Activated CD4-positive, CD25-positive, alpha-beta regulatory T cell (primary cell): ENCODE data around the gene TNIP2.

Experiments
- DNase-seq, 4 experiments: peaks; one replicate each; lab custom pipeline; 2025; lab: John Stamatoyannopoulos, UW

The TNIP2 gene, protein sequence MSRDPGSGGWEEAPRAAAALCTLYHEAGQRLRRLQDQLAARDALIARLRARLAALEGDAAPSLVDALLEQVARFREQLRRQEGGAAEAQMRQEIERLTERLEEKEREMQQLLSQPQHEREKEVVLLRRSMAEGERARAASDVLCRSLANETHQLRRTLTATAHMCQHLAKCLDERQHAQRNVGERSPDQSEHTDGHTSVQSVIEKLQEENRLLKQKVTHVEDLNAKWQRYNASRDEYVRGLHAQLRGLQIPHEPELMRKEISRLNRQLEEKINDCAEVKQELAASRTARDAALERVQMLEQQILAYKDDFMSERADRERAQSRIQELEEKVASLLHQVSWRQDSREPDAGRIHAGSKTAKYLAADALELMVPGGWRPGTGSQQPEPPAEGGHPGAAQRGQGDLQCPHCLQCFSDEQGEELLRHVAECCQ

DNA sequence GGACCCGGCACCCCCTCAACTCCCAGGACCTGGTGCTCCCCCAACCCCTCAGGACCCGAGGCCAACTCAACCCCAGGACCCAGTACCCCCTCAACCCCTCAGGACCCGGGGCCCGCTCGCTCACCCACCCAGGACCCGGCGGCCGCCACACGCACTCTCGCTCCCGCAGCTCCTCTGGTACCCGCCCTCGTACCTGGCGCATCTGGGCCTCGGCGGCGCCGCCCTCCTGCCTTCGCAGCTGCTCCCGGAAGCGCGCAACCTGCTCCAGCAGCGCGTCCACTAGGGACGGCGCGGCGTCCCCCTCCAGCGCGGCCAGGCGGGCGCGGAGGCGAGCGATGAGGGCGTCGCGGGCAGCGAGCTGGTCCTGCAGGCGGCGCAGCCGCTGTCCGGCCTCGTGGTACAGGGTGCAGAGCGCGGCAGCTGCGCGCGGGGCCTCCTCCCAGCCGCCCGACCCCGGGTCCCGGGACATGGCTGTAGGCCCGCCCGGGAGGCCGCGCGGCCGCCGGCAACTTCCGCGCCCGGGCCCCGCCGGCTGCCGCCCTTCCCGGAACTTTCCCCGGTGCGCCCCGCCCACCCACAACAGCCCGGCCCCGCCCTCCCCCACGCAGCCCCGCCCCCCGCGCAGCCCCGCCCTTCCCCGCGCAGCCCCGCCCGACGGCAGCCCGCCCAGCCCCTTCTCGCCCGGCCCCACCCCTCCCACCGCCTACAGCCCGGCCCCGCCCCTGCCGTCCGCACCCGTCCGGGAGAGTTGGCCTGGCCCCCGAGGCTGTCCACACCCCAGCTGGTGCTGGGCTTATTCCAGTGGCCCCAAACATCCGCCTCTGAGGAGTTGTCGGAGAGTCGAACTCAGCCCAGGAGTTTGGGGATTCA is at the start of gene TNIP2:
TNIP2 (minus strand) TSS at position 516 of the 870 bp plus-strand sequence; CDS start at position 469, 47 bp downstream.
- DNase-seq: peak; percentile 60 to 77 (median 69)

DNA sequence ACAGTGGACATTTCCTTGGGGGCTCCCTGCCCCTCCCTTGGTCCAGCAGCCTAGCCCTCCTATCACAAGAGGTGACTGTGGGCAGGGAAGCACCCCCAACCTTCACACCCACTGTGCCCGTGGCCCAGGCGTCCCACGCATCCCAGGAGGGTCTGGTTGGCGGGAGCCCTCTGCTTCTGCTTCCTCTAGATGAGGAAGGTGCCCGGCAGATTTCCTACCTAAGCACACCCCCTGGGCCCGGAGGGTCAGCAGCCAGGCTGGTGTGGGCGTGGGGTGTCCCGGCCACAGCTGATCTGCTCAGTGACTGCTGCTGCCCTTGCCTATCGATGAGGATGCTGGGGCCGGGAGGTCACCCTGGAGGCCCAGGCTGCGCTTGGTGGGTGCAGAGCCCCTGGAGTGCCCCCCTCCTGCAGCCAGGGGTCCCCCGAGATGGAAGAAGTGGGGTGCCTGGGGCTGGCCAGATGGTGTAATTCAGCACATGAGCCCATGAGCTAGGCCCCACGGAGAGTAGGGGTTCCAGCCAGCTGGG is 48.9 kb upstream of the TNIP2 start:
- no peak for DNase-seq

DNA sequence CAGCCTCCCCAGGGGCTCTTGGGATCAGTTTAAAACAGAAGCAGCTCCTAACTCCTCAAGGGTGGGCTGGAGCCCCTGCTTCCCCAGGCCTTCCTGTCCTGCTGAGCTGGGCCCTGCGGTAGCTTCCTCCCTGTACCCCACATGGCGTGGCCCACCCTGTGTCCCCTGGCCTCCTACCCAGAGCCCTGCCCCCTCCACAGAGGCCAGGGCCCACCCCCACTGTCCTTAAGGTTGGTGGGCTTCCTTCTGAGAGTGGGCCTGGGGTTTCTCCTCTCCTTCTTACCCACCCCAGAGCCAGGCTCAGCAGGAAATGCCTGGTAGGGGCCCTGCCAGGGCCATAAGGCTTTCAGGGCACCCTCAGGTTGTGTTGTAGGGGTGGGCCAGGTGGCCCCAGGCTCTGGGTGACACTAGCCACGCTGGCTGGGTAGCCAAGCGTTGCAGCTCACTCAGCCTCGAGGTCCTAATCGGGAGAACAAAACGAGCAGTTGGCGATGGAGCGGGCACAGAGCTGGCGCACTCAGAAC is 48.4 kb upstream of the TNIP2 start:
- DNase-seq: no peak

DNA sequence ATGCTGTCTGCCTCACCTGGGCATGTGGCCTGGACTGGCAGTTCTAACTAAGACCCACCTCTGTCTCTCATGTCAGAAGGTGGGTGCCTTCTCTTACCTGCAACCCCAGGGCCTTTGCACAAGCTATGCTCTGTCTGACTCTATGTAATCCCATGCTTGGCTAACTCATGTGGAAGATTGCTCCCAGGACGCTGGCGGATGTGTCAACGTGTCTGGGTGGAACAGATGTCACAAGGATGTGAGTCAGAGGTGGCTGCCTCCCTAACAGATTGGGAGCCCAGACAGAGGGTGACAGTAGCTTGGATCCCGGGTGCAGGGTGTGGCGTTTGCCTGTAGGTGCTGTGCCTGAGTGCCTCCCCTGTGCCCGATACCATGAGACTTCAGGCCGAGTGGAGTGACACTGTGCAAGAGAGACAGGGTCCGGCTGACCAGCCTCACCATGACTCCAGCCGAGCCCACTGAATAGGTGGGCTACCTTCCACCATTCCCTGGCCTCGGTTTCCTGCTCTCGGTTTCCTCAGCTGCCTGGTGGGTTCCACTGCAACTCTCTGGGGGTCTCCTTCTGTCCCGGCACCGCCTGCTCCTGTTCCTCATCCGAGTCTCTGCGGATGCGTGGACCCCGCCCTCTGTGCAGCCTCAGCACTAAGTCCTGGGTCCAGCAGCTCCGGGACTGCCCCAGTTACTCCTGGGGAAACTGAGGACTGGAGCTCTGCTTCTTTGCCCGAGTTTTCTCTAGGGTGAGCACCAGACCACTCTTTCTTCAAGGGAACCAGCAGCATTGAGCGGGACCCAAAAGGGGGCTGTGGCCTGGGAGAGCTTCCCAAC is 47.7 kb upstream of the TNIP2 start:
- no peak for DNase-seq

DNA sequence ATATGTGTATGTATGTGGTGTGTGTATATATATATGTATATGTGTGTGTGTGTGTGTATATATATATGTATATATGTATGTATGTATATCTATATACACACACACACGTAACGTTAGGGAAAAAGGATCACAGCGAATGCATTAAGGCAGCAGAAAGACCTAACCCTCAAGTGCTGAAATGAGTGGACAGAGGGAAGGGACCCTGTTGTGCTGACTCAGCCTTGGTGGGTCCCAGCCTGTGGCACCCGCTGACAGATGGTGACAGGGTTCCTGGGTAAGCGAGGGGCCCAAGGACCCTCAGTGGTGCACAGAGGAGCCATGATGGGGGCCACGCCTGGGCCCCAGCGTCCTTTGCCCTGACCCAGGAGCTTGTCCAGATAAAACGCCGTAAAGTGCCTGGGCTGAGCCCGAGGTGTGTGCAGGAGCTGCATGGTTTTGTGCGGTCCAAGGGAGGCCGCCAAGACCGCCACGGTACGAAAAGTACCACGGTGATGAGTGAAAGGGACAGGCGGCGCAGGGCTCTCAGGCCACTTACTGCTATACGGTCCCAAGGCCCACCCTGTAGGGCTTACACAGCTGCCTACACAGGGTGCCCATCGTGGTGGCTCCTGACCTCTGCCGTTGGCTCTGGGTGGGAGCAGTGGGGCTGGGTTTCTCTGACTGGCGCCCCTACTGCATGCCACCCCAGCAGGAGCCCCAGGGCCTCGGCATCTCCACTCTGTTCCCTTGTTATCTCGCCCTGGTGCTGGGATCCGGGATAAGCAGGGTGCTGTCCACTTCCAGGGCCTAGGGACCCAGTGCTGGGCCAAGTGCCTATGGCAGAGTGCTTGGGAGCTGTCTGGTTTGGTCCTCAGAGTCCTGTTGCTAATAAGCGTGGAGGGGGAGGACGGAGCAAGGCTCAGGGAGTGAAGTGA is 46.7 kb upstream of the TNIP2 start:
- no peak for DNase-seq

DNA sequence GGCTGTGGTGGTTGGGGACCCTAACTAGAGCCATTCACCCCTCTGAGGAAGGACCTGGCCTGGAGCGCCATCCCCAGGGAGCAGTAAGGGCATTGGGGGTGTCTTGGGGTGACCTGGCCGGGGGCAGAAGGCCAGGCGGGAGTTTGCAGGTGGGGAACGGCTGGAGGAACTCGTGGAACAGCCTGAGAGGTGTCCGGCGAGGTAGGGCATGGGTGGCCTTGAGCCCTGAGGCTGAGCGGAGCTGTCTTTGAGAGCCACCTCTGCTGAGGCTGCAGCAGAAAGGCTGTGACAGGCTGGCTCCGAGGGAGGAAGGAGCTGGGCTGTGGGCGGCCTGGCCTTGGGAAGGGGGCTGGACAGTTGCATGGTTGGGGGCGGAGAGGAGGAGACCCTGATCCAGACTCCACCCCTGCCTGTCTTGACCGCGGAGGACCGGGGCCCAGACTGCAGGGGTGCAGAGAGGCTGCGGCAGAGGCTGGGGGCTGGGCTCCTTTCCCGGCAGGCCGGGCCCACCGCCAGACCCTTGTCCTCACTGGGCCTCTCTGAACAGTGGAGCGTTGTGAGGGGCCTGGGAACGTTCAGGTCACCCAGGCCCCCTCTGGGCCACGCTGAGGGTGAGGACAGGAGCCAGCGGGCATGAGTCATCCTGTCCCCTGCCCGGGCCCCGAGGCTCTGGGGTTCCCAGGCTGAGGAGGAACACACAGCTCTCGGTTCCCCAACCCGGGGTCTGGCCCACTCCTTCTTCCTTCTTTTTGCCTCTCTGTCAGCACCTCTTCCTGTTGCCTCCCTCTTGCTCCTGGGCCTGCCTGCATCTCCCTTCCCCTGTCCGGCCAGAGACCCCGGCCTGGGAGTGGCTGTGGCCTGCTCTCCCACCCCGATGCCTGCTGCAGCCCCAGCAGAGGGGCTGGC is 44.8 kb upstream of the TNIP2 start:
- DNase-seq: no peak

DNA sequence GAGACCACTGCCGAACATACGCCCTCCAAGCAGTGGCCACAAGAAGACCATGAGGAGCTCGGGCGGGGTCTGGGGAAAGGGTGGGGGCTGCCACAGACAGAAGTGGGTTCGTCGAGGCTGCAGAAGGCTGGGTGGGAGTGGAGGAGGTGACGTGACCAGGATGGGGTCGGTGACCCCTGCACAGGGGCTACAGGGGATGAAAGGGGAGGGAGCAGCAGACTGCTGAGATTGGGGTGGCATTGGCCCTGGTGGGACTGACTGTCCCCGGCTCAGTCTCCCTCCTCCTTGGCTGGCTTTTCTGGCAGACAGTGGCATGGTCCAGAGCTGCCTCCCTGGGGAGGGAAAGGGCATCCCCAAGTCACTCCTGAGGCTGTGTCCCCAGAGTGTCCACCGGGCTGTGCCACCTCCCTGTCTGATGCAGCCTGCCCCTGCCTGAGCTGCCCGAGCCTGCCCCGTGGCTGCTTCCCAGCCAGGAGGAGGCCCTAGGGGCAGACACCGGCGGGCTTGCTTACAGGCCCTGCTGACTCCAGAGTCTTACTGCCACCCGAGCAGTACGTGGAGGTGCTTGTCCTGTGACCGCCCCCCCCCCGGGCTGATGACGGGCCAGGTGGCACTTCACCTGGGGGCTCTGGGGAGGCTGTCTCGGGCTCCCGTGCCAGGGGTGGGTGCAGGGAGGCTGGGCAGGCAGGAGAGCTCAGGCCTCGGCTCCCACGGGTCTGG is 44.0 kb upstream of the TNIP2 start:
- DNase-seq: no peak

DNA sequence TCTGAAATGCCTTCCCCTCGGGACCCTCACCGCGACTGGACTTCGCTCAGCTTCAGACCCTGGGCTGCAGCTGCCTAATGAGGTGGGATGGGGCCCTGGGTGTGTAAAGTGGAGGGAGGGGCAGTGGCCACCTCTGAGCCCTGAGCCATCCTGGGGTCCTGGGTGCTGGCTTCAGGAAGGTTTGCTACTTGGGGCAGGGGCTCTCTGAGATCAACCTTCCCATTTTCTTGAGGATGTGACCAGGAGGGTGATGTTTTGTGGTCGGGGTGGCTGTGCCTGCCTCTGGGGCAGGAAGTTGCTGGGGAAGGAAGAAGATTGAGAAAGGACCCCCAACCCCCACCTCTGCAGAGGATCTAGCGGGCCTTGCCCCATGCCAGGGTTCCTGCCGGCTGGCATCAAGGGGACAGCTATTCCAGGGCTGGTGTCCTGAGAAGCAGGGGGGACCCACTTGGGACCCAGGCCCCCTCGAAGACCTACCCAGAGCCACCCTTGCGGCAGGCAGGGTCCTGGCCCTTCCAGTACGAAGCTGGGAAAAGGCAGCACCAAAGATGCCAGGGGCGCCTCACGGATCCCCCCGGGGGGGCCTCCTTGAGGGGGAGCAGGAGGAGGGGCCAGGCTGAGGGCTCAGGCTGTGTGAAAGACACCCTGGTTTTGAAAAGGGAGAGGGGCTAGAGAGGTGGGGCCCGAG is 43.2 kb upstream of the TNIP2 start:
- DNase-seq: no peak

DNA sequence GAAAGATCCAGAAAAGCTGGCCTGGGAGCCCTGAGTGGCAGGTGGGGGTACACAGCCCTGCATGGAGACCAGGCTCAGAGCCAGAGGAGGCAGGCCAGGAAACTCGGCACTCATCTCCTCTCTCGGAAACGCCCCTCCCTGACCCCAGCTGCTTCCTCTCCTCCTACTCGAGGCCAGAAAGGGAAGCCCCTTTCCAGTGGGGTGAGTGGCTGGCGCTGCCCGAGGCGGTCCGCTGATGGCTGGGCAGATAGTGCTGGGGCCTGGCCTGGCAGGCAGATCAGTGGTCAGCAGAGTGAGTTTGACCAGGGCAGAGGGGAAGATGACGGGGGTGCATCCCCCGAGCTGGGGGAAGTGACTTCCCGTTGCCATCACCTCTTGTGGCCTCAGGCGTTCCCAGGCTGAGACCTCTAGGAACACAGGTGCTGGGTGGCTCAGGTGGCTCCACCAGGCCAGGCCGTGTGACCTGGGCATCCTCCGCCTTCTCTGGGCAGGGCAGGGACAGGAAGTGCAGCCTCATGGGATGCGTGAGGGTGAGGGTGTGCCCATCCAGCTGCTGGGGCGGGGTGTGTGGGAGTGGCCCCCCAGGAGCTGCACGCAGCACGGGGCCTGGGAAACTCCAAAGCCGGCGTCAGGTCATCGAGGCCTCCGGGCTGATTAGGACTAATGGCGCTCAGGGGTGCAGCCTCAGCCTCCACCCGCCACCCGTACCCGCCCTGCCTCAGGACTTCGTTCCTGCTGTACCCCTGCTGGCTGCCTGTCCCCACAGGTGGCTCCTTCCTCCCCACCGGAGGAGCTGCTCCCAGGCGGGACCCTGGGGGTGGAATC is 42.5 kb upstream of the TNIP2 start:
- no peak for DNase-seq

DNA sequence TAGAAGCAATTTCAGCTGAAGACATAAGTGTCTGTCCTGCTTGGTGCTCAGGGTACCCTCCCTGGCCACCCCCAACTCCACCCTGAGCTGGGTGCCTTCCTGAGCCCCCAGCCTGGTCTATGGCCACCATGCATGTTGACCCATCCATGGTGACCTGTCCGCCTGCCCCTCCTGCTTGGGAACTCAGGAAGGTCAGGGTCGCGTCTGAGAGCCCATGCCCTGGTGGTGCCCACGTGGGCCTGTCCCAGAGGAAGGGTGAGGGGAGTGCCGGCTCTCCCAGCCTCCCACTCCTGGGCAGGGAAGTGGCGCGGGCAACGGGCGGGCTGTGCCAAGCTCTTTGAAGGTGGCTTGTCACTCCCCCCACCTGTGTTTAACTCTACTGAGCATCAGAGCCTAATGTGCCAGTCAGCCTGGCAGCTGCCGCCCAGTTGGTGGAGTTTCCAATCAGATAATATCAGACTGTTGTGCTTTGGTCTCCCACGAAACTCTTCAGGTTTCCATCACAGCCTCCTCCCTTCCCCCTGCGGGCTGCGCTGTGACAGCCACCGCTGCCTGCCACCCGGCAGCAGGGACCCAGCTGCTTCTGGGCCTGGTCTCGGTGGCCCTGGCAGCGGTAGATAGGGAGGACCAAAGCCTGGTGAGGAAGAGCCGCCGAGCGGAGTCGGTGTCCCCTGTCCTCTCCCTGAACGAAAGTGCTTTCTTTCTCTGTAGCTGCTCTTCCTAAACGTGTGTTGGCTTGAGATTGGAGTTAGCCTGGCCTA is 41.6 kb upstream of the TNIP2 start:
- DNase-seq: no peak

DNA sequence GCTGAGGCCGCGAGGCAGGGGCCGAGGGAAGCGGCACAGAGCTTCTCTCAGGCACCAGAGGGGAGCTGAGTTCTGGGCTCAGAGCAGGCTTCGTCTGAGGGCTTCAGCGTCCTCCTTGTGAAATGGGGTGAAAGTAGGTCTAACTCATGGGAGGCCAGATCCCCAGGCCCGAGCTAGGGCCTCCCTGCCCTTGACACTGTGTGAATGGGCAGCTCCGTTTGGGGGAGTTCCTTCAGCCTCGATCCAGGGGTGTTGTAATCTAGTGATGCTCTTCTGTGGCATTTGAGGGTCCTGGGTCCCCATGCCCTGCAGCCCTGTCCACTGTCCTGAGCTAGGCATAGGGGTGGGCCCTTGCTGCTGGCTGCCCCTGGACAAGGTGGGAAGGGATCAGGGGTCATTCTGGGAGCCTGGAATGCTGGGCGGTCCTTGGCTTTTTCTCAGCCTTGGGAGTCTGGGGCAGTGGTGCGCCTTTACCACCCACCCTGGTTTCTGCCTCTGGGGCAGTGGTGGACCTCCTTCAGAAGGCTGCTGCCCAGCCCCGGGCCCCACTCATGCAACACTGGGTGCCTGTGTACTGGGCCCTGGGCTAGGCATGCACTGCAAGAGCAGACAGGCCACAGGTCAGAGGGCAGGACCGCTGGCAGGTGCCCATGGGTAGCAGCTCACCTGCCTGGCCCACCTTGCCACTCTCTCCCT is 40.9 kb upstream of the TNIP2 start:
- DNase-seq: no peak

DNA sequence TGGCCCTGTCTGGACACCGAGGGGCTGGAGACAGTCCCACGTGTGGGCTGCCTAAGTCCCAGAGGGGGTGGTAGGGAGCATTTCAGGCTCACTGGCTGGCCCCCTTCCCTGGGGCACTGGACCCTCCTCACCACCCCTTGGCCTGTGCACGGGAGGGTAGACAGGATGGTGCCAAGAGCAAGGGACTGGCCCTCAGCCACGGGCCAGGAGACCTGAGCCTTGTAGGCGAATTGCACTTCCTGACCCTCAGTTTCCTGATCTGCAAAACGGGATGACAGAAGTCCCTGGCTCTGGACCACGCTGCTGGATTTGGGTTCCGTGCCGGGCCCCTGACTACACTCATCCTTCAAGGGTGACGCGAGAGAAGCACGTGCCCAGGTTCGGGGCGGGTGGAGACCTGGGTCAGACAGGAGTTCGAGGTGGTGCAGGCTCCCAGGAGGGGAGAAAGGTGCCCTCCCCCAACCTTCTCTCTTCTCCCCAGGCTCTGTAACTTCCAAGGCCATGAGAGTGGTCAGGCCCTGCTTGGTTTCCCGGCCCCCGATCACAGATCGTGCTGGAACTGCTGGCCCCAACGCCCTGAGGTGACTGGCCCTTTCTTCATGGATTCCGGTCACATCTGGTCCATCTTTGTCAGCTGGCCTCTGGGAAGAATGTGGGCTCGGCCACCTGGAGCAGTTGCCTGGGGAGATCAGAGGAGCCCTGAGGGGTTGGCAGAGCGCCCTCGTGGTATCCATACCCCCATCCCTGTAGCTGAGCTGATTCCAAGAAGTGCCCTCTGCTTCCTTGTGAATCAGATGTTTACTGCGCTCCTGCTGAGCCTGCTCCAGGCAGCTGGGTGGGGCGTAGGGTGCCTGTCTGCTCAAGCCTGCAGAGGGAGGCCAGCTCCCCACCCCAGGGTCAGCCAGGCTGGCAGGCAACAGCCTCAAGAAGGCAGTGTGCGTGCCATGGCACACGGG is 40.0 kb upstream of the TNIP2 start:
- DNase-seq: no peak

DNA sequence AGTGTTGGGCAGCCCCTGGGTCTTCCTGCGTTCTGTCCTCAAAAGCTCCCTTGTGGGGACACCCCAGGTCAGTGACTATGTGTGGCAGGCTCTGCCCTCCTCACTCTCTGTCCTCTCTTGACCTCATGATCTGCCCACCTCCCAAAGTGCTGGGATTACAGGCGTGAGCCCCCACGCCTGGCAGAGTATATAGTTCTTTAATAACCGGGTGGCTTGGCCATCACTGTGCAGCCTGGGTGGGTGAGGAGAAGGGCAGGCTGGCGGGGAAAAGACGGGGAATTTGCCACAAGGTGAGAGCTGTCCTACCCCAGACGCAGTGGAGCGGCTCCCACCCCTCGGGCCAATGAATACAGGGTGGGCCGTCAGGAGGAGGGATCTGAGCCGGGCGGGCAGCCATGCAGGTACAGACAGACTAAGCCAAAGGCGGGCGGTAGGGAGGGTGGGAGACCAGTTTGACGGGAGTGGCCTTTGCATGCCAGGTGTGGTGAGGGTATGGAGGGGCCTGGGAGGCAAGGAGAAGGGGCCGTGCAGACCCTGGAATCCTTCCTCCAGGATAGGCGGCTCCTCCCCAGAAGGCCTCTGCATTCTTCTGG is 39.3 kb upstream of the TNIP2 start:
- DNase-seq: no peak
